Measurements from ENCODE around the gene PSD4. TPM values are rescaled to one million over a fixed set of nuclear protein-coding genes. Genes with fewer than 3 reads are reported as not detected.
A peak's percentile ranks its signal among the peaks of the same experiment; 100 is the strongest.

Gene PSD4
- total and polyA plus RNA-seq, 10 of the 15 experiments (the other 5 are each of a cell fraction or from before 2014, with no cell fraction given): 0.68 to 114 (median 35.1) TPM

DNA sequence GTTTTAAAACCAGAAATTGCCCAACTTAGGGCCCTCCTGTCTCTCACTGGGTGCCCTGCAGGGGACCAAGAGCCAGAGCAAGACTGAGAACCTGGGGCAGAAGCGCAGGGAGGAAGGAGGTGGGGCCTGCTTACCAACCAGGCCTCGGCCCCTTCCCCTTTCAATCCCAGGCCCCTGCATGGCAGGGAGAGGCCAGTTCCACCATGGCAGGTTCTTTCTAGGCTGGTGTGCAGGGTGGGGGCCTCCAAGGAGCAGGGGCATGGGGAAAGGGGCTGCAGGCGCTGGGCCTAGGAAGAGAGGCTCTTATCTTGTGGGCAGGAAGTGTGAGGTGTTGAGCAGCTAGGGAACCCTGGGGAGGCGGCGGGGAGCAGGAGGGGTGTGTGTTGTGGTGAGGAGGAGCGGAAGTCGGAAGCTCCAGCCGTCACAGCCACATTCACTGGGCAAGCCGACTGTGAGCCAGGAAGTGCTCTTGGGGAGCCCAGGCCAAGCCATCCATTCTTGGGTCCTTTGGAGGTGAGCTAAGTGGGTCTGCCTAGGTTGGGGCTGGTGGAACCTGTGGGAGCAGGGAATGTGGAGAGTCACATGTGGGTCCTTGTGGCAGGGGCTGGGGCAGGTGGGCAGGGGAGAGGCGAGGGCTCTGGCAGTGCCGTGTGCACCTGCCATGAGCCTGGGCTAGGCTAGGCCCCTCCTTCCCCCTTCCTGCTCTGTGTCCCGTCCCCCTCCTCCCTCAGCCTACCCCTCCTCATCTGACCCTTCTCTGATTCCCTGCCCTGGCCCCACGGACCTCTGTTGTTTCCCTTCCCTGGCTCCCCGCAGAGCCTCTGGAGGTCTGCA lies at the start of gene PSD4 (continued):
- TF ChIP-seq, protein P1, sequence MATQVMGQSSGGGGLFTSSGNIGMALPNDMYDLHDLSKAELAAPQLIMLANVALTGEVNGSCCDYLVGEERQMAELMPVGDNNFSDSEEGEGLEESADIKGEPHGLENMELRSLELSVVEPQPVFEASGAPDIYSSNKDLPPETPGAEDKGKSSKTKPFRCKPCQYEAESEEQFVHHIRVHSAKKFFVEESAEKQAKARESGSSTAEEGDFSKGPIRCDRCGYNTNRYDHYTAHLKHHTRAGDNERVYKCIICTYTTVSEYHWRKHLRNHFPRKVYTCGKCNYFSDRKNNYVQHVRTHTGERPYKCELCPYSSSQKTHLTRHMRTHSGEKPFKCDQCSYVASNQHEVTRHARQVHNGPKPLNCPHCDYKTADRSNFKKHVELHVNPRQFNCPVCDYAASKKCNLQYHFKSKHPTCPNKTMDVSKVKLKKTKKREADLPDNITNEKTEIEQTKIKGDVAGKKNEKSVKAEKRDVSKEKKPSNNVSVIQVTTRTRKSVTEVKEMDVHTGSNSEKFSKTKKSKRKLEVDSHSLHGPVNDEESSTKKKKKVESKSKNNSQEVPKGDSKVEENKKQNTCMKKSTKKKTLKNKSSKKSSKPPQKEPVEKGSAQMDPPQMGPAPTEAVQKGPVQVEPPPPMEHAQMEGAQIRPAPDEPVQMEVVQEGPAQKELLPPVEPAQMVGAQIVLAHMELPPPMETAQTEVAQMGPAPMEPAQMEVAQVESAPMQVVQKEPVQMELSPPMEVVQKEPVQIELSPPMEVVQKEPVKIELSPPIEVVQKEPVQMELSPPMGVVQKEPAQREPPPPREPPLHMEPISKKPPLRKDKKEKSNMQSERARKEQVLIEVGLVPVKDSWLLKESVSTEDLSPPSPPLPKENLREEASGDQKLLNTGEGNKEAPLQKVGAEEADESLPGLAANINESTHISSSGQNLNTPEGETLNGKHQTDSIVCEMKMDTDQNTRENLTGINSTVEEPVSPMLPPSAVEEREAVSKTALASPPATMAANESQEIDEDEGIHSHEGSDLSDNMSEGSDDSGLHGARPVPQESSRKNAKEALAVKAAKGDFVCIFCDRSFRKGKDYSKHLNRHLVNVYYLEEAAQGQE (IDR thresholded peaks at IDR 0.05; ENCODE audit: low read depth, low read length): no peak
- TF ChIP-seq SRF (IDR thresholded peaks at IDR 0.05; ENCODE audit: low read depth in 2 of 2, low read length in 2 of 2) (no peak), NR2F1 (conservative IDR thresholded peaks at IDR 0.05) (no peak), ASH2L (IDR thresholded peaks at IDR 0.05; ENCODE audit: borderline replicate concordance, low read depth) (no peak), ETV6 (conservative IDR thresholded peaks at IDR 0.05 in 1 of 2, IDR thresholded peaks at IDR 0.05 in 1 of 2; ENCODE audit: borderline replicate concordance in 1 of 2, low read depth in 1 of 2) (peak in 1 of 2 experiments; percentile 85; a peak in 2 of 4 replicates), ZNF24 (IDR thresholded peaks at IDR 0.05) (no peak)
- TF ChIP-seq, protein P2, sequence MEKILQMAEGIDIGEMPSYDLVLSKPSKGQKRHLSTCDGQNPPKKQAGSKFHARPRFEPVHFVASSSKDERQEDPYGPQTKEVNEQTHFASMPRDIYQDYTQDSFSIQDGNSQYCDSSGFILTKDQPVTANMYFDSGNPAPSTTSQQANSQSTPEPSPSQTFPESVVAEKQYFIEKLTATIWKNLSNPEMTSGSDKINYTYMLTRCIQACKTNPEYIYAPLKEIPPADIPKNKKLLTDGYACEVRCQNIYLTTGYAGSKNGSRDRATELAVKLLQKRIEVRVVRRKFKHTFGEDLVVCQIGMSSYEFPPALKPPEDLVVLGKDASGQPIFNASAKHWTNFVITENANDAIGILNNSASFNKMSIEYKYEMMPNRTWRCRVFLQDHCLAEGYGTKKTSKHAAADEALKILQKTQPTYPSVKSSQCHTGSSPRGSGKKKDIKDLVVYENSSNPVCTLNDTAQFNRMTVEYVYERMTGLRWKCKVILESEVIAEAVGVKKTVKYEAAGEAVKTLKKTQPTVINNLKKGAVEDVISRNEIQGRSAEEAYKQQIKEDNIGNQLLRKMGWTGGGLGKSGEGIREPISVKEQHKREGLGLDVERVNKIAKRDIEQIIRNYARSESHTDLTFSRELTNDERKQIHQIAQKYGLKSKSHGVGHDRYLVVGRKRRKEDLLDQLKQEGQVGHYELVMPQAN (conservative IDR thresholded peaks at IDR 0.05): peak; percentile 46; the same call in 1 of the 2 replicates
- TF ChIP-seq, protein P3, sequence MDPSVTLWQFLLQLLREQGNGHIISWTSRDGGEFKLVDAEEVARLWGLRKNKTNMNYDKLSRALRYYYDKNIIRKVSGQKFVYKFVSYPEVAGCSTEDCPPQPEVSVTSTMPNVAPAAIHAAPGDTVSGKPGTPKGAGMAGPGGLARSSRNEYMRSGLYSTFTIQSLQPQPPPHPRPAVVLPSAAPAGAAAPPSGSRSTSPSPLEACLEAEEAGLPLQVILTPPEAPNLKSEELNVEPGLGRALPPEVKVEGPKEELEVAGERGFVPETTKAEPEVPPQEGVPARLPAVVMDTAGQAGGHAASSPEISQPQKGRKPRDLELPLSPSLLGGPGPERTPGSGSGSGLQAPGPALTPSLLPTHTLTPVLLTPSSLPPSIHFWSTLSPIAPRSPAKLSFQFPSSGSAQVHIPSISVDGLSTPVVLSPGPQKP (IDR thresholded peaks at IDR 0.05; ENCODE audit: low read depth, low read length): peak; percentile 53; the same call in 1 of the 2 replicates
- TF ChIP-seq, protein P4, sequence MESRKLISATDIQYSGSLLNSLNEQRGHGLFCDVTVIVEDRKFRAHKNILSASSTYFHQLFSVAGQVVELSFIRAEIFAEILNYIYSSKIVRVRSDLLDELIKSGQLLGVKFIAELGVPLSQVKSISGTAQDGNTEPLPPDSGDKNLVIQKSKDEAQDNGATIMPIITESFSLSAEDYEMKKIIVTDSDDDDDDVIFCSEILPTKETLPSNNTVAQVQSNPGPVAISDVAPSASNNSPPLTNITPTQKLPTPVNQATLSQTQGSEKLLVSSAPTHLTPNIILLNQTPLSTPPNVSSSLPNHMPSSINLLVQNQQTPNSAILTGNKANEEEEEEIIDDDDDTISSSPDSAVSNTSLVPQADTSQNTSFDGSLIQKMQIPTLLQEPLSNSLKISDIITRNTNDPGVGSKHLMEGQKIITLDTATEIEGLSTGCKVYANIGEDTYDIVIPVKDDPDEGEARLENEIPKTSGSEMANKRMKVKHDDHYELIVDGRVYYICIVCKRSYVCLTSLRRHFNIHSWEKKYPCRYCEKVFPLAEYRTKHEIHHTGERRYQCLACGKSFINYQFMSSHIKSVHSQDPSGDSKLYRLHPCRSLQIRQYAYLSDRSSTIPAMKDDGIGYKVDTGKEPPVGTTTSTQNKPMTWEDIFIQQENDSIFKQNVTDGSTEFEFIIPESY (IDR thresholded peaks at IDR 0.05): no peak
- TF ChIP-seq, protein P5, sequence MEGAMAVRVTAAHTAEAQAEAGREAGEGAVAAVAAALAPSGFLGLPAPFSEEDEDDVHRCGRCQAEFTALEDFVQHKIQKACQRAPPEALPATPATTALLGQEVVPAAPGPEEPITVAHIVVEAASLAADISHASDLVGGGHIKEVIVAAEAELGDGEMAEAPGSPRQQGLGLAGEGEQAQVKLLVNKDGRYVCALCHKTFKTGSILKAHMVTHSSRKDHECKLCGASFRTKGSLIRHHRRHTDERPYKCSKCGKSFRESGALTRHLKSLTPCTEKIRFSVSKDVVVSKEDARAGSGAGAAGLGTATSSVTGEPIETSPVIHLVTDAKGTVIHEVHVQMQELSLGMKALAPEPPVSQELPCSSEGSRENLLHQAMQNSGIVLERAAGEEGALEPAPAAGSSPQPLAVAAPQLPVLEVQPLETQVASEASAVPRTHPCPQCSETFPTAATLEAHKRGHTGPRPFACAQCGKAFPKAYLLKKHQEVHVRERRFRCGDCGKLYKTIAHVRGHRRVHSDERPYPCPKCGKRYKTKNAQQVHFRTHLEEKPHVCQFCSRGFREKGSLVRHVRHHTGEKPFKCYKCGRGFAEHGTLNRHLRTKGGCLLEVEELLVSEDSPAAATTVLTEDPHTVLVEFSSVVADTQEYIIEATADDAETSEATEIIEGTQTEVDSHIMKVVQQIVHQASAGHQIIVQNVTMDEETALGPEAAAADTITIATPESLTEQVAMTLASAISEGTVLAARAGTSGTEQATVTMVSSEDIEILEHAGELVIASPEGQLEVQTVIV (IDR thresholded peaks at IDR 0.05; ENCODE audit: borderline replicate concordance, partially characterized antibody): peak; percentile 87
- TF ChIP-seq, protein P6, sequence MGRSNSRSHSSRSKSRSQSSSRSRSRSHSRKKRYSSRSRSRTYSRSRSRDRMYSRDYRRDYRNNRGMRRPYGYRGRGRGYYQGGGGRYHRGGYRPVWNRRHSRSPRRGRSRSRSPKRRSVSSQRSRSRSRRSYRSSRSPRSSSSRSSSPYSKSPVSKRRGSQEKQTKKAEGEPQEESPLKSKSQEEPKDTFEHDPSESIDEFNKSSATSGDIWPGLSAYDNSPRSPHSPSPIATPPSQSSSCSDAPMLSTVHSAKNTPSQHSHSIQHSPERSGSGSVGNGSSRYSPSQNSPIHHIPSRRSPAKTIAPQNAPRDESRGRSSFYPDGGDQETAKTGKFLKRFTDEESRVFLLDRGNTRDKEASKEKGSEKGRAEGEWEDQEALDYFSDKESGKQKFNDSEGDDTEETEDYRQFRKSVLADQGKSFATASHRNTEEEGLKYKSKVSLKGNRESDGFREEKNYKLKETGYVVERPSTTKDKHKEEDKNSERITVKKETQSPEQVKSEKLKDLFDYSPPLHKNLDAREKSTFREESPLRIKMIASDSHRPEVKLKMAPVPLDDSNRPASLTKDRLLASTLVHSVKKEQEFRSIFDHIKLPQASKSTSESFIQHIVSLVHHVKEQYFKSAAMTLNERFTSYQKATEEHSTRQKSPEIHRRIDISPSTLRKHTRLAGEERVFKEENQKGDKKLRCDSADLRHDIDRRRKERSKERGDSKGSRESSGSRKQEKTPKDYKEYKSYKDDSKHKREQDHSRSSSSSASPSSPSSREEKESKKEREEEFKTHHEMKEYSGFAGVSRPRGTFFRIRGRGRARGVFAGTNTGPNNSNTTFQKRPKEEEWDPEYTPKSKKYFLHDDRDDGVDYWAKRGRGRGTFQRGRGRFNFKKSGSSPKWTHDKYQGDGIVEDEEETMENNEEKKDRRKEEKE (IDR thresholded peaks at IDR 0.05): no peak

All from GM12878 (cell line).